Vagina (tissue), 2 donors: ENCODE data around the gene CHAT.

Experiments used
- CTCF ChIP-seq, 3 experiments: fragments of 450-650 bp in 2 of 3; fragments of 200-600 bp in 1 of 3; sonication (generic) in 1 of 3; IDR thresholded peaks; one replicate each; pipeline ENCODE4 v1.5.1; 2017 to 2019; ENCODE audit warnings: antibody characterized with exemption in 3 of 3, mild to moderate bottlenecking in 2 of 3, moderate library complexity in 2 of 3
- POLR2A ChIP-seq, 2 donors: fragments of 450-650 bp; IDR thresholded peaks; one replicate each; pipeline ENCODE4 v1.6.1; 2017; ENCODE audit warnings: antibody characterized with exemption in 2 of 2, mild to moderate bottlenecking in 2 of 2, moderate library complexity in 2 of 2
- POLR2AphosphoS5 ChIP-seq, 2 donors: sonication (generic); formaldehyde crosslinking; IDR thresholded peaks; one replicate each; pipeline ENCODE4 v1.9.0; 2017; ENCODE audit warnings: antibody characterized with exemption in 2 of 2, mild to moderate bottlenecking in 2 of 2, low read depth in 1 of 2; ENCODE audit not compliant: insufficient read depth in 1 of 2

DNA sequence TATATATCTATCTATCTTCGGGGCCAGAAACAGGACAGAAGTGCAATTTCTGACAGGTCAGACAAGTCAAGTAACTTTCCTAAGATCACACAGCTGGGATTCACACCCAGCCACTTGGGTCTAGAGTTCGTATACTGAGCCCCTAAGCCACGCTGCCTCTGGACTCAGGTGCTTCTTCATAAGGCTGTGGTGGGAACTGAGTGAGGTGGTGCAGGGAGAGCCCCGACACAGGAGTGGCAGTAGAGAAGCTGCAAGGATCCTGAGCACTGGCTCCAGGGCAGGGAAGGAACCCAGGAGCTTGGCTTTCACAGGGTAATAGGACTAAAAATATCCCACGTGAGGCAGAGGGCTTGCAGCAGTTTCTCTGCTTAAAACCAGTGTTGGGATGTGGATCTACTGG, 99.4 kb downstream of the CHAT start:
- TF ChIP-seq POLR2A (IDR thresholded peaks at IDR 0.05) (no peak), CTCF (IDR thresholded peaks at IDR 0.05) (no peak), POLR2AphosphoS5 (IDR thresholded peaks at IDR 0.05; ENCODE audit: insufficient read depth in 1 of 2, low read depth in 1 of 2) (no peak)
